ENCODE results near the gene MSH5. TPM values are rescaled to one million over a fixed set of nuclear protein-coding genes. Genes with fewer than 3 reads are reported as not detected.

The MSH5 gene
- total and polyA plus RNA-seq, 2 of the 13 experiments (the other 11 are each of a cell fraction or from before 2014, with no cell fraction given) = 10.2 to 38.7 TPM

- TF ChIP-seq PITX1 (CRISPR knock-in tag; IDR thresholded peaks at IDR 0.05) = peak; percentile 61; the same call in 1 of the 2 replicates
- TF ChIP-seq SP1 (IDR thresholded peaks at IDR 0.05) = no peak
- TF ChIP-seq SP1 (CRISPR knock-in tag; IDR thresholded peaks at IDR 0.05) = peak; percentile 91
- peak; percentile 95; the same call in 1 of the 2 replicates for TF ChIP-seq ZNF253 (CRISPR knock-in tag; IDR thresholded peaks at IDR 0.05; ENCODE audit: borderline replicate concordance)
- peak; percentile 44; the same call in 1 of the 2 replicates for TF ChIP-seq PRDM10 (CRISPR knock-in tag; IDR thresholded peaks at IDR 0.05; ENCODE audit: low read depth)
- TF ChIP-seq HIC2 (CRISPR knock-in tag; IDR thresholded peaks at IDR 0.05; ENCODE audit: low read depth) = peak; percentile 58
- peak; percentile 95; the same call in 1 of the 2 replicates for TF ChIP-seq ZNF136 (CRISPR knock-in tag; IDR thresholded peaks at IDR 0.05; ENCODE audit: low read depth)
- TF ChIP-seq ZMAT3 (CRISPR knock-in tag; conservative IDR thresholded peaks at IDR 0.05) = peak; percentile 95
- TF ChIP-seq ELF3 (CRISPR knock-in tag; IDR thresholded peaks at IDR 0.05) = peak; percentile 47
- TF ChIP-seq IRX3 (CRISPR knock-in tag; IDR thresholded peaks at IDR 0.05; ENCODE audit: borderline replicate concordance, low read depth) = peak; percentile 99
- no peak for TF ChIP-seq SCMH1 (CRISPR knock-in tag; IDR thresholded peaks at IDR 0.05; ENCODE audit: borderline replicate concordance)
- TF ChIP-seq ZNF430 (CRISPR knock-in tag; IDR thresholded peaks at IDR 0.05) = peak; percentile 98; the same call in 1 of the 2 replicates
- TF ChIP-seq ATF3 (CRISPR knock-in tag; IDR thresholded peaks at IDR 0.05) = peak; percentile 37; the same call in 1 of the 2 replicates
- TF ChIP-seq ZMYM3 (CRISPR knock-in tag; IDR thresholded peaks at IDR 0.05) = no peak; the same call in 1 of the 2 replicates
- no peak for TF ChIP-seq SP140L (CRISPR knock-in tag; IDR thresholded peaks at IDR 0.05; ENCODE audit: borderline replicate concordance)
- no peak; the same call in 1 of the 2 replicates for TF ChIP-seq IRF2 (CRISPR knock-in tag; IDR thresholded peaks at IDR 0.05)
- no peak; the same call in 1 of the 2 replicates for TF ChIP-seq HCFC1 (IDR thresholded peaks at IDR 0.05; ENCODE audit: low read depth, low read length)
- peak; percentile 99 for TF ChIP-seq ZNF589 (CRISPR knock-in tag; conservative IDR thresholded peaks at IDR 0.05)
- TF ChIP-seq ZNF138 (CRISPR knock-in tag; IDR thresholded peaks at IDR 0.05; ENCODE audit: low read depth) = peak; percentile 76; the same call in 1 of the 2 replicates
- no peak for TF ChIP-seq SRSF1 (optimal IDR thresholded peaks at IDR 0.05; ENCODE audit: low read depth, low read length)
- no peak for TF ChIP-seq NFE2L2 (IDR thresholded peaks at IDR 0.05; ENCODE audit: low read length)
- peak; percentile 99 for TF ChIP-seq NFIB (CRISPR knock-in tag; IDR thresholded peaks at IDR 0.05; ENCODE audit: borderline replicate concordance)
- peak; percentile 39 for TF ChIP-seq FOSL2 (CRISPR knock-in tag; IDR thresholded peaks at IDR 0.05)
- peak; percentile 1 for TF ChIP-seq RARA (CRISPR knock-in tag; IDR thresholded peaks at IDR 0.05)
Observed at GRCh38 chr6:31739639-31740396, at the start of gene MSH5 (continued).

All from HepG2 (cell line).